ENCODE data around the gene CEP170.
A peak's percentile ranks its signal among the peaks of the same experiment; 100 is the strongest.

Gene CEP170

DNA sequence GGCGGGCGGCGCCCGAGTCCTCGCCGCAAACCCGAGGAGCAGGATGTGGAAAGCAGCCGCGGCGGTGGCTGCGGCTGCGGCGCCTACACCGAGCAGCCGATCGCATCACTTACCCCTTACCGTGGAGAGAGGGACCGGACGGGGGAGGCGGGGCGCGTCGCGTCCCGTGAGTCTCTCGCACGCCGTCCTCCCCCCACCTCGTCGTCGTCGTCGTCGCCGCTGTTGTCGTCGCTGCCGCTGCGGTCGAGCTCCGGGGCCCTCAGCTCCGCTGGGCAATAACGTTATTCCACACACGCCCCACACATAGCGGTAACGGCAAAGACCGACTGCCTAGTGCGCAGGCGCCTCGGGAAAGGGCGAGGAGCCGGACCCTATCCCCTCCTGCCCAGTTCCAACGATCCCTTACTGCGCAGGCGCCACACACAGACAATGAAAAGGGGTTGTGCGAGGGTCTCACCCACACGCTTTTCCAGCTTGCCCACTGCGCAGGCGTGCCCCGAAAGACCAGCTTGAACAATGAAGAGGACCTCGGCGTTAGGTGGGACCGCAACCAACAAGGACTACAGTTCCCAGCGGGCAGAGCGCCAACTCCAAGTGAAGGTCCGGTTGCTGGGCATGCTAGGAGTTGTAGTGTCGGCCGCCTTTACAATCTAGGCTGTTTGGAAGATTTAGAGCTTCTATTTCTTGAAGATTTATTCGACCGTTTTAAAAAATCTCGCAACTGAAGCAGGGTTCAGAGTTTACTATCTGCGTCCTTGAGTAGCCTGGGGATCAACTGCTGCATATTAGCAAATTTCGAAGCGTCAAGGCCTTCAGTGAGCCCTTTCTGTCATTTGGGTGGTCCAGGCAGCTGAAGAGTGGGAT is at the start of gene CEP170:
Gene CEP170 (minus strand): TSS at position 355 of the 864 bp plus-strand sequence. CDS start 30,001 bp downstream, outside the sequence.
- peak; percentile 96 for DNase-seq (ENCODE audit: low spot score)

DNA sequence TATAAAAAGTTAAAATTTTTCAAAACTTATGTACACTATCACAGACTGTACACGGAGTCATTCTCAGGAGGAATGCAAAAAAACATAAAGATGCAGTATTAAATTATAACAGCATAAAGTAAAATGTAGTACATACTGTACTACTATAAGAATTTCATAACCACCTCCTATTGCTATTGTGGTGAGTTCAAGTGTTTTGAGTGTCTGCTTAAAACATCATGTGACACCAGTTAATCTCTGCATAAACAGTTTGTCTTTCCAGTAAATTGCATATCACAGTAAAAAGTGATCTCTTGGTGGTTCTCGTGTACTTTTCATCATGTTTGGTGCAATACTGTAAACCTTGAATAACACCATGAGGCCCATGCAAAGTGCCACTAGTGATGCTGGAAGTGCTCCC is 46.0 kb upstream of the CEP170 start:
- DNase-seq (ENCODE audit: low spot score), result no peak

DNA sequence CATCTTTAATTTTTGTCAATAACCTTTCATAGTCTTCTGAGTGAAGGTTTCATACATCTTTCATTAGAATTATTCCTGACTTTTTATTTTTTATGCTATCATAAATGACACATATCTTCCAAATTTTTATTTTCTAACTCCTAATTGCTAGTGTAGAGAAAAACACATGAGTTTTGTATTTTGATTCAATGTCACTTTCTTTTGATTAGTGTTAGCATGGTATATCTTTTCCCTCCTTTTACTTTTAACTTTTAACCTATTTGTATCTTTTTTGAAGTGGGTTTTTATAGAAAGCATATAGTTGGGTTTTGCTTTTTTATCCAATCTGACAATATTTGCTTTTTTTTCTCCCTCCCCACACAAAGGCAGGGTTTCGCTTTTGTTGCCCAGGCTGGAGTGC is 44.0 kb upstream of the CEP170 start:
- no peak for DNase-seq (ENCODE audit: low spot score)

- peak; percentile 69 for DNase-seq (ENCODE audit: low spot score)
Measured at GRCh38 chr1:243294723-243295121, 39.6 kb upstream of the CEP170 start.

DNA sequence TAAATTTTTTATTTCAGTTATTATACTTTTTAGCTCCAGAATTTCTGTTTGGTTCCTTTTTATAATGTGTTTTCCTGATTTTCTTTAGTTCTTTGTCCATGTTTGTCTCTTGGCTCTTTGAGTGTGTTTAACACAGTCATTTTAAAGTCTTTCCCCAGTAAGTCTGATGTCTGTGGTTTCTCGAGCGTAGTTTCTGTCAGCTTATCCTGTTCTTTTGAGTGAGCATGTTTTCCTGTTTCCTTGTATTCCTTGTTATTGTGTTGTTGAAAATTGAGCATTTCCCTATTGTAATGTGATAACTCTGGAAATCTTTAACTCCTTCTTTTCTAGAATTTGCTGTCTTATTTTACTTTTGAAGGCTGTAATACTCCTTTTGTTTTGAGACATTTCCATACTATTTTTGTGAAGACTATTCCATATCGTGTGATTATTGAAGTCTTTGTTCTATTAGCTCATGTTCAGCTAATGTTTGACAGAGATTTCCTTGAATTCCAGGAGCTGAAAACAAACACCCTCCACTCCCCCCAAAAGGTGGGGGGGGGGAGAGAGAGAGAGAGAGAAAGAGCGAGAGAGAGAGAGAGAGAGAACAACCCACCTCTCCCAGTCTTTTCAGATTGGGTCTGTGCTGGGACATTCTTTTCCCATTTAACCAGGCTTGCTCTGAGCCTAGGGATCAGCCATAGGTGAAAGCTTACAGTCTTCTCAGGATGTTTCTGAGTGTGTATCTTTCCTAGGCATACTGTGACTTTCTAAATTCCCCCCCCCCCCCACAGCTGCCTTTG is 39.1 kb upstream of the CEP170 start:
- peak; percentile 72 for DNase-seq (ENCODE audit: low spot score)

DNA sequence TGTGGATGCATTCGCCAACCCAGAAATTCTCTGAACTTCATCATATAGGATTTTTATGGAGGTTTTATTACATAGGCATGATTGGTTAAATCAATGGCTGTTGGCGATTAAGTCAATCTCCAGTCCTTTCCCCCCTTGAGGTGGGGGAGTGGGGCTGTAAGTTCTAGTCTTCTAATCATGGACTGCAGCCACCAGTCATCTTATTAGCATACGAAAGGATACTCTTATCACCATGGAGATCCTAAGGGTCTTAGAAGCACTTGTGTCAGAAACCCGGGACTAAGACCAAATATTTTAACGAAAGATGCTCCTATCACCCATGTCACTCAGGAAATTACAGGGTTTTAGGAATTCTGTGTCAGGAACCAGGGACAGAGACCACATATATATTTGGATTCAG is 37.0 kb upstream of the CEP170 start:
- DNase-seq (ENCODE audit: low spot score), result no peak

GRCh38 chr1:243291292-243291691 is 36.2 kb upstream of the CEP170 start:
- DNase-seq (ENCODE audit: low spot score), result peak; percentile 45

DNA sequence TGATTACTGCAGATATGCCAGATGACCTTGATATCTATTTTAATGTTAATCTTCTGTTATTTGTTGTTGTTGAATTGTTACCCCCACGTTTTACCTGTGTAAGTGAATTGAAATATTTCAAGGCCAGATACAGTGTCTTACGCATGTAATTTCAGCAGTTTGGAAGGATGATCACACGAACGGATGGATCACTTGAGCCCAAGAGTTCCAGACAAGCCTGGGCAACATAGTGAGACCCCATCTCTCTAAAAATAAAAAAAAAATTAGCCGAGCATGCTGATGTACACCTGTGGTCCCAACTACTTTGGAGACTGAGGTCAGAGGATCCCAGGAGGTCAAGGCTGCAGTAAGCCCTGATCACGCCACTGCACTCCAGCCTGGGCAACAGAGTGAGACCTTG is 33.0 kb upstream of the CEP170 start:
- peak; percentile 28 for DNase-seq (ENCODE audit: low spot score)

DNA sequence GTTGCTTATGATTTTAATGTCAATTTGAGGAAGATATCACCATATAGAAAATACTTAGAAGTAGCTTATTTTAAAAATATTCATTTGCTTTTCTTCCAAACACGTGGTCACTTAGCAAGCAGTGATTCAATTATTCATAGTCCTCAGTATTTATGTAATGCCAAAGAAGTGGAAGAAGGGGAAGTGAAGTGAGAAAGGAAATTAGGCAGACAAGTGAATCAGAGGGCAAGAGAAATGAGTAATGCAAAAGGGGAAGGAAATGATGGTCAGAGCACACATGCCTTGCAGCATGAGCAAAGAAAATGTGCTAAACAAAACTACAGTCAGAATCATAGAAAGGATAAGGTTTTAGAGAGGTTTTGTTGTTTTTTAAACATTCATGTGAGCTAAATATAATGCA is 32.6 kb upstream of the CEP170 start:
- DNase-seq (ENCODE audit: low spot score), result peak; percentile 94

DNA sequence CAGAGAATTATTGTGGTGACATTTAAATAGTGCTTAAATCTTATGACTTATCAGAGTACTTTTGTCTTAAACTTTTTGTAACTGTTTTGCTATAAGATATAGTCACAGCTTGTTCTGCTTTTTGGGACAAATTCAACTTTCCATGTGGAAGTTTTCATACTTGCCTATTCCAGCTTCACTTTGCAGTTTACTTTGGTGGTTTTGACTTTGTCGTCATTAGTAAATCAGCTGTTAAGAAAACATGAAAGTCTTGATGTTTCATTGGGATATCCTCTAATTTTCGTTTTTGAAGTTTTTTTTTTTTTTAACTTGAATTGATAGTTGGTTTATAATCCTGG is 32.0 kb upstream of the CEP170 start:
- no peak for DNase-seq (ENCODE audit: low spot score)

- peak; percentile 21 for DNase-seq (ENCODE audit: low spot score)
Measured at GRCh38 chr1:243286409-243287122, 31.5 kb upstream of the CEP170 start.

GRCh38 chr1:243281672-243282071 is 26.6 kb upstream of the CEP170 start:
- DNase-seq (ENCODE audit: low spot score), result no peak

GRCh38 chr1:243280571-243281129 is 25.6 kb upstream of the CEP170 start:
- peak; percentile 10 for DNase-seq (ENCODE audit: low spot score)

DNA sequence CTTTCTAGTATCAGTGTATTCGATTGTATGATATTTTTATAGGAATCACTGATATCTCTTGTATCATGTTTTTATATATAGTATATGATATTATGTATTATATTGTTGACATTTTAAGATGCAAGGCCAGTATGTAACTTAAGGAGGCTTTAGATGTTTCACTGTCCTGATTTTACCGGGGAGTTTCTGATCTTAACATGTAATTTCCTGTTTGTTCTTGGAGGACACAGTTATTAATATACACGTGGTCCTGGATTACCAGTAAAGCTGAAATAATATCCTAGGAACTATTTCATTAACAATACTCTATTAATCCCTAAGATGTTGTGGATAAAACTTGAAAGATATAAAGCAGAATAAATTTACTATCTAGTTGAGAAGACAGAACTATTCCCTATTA is 20.2 kb upstream of the CEP170 start:
- DNase-seq (ENCODE audit: low spot score), result no peak

DNA sequence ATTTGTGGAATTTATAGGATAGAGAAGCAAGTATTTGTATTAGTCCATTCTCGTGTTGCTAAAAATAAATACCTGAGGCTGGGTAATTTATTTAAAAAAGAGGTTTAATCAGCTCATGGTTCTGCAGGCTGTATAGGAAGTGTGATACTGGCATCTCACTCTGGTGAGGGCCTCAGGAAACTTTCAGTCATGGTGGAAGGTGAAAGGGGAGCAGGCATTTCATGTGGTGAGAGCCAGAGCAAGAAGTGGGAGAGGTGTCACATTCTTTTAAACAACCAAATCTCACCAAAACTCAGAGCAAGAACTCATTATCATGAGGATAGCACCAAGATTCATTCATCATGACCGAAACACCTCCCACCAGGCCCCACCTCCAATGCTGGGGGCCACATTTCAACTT is 18.9 kb upstream of the CEP170 start:
- no peak for DNase-seq (ENCODE audit: low spot score)

DNA sequence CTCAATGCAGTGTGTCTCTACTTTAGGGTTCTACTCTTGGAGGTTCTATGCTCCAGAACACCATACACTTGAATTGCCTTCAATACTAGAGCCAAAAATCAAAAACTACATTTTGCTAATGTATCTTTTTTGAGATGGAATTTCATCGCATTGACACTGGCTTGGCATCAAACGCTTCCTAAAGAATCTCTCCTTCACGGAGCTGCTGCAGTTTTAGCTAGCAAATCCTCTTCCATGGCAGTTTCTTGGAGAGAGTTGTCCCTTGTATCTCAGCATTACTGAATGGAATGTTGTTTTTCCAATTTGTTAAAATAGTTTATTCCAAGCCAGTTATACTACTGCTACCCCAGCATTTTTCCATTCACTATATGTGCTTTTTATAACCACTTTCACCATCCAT is 18.4 kb upstream of the CEP170 start:
- no peak for DNase-seq (ENCODE audit: low spot score)

DNA sequence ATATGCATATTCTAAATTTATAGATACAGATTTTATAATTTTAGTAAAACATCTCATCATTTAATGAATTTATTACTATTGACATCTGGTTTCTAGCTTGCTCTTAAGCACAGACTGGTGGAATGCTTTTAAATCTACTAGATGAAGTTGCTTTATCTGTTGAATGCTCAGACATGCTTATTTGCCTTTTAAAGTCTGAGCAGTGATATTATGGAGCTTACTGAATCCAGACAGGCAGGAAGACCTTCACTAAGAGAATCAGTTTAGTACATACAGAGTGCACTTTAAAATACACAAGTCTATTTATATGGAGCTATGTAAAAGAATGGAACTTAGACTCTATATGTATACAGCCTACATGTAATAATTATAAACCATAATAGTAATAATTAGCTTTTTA is 17.3 kb upstream of the CEP170 start:
- no peak for DNase-seq (ENCODE audit: low spot score)

DNA sequence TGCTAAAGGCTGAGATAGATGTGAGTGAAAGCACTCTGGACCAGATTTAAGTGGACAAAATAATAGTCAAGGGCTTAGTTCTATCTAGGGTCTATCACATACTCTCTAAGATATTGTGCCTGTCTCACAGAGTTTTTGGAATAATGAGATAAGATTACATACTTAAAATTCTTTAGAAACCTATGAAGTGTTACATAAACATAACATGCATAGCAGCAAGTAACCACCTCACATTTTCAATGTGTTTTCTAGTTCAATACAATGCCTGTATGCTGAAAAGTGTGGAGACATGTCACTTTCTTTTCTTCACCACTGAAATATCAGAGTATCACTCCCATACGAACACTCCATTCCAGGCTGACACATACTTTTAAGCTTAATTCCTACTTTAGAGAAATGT is 16.9 kb upstream of the CEP170 start:
- no peak for DNase-seq (ENCODE audit: low spot score)

GRCh38 chr1:243270097-243270864 is 15.2 kb upstream of the CEP170 start:
- DNase-seq (ENCODE audit: low spot score), result no peak

DNA sequence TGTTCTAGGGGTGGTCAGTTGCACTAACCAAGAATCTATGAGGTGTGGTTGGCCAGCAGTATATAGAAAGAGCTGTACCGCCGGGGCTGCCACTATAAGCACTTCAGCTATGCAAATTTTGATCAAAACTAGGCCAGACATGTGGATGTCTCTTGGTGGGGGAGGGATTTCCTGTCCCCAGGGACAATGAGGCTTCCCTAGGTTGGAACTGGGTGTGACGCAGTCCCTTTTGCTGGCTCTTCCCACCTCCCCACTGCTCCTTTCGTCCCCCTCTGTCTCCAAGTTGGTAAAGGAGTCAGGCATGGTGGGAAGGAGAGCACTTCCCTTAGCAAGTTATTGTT is 14.3 kb upstream of the CEP170 start:
- DNase-seq (ENCODE audit: low spot score), result no peak

- DNase-seq (ENCODE audit: low spot score), result no peak
Measured at GRCh38 chr1:243268751-243269460, 13.8 kb upstream of the CEP170 start.
